BJ (cell line): Measurements from ENCODE around the gene NPAS3. TPM values are rescaled to one million over a fixed set of nuclear protein-coding genes. Genes with fewer than 3 reads are reported as not detected.

ENCODE experiments used
- CTCF ChIA-PET: fragments of 350-600 bp; formaldehyde crosslinking; extraction: SDS; loops from one replicate; lab custom pipeline; 2021; ENCODE audit warnings: antibody characterized with exemption, inconsistent platforms; lab: Yijun Ruan, JAX
- POLR2A ChIA-PET: fragments of 300-600 bp; sonication (Branson Sonifier 250); formaldehyde crosslinking; extraction: SDS; loops from one replicate; lab custom pipeline; 2021; ENCODE audit warnings: antibody characterized with exemption; lab: Charles Lee
- DNase-seq: peaks from one replicate; pipeline ENCODE4 v3.0.0-alpha.2; 2011; ENCODE audit warnings: low read depth
- H3K27me3 ChIP-seq: 2 replicates; pipeline ENCODE4 v1.6.0; 2011; ENCODE audit warnings: low read length; ENCODE audit not compliant: control insufficient read depth, insufficient read depth
- H3K36me3 ChIP-seq: 2 replicates; pipeline ENCODE4 v1.5.1; 2011; ENCODE audit warnings: low read length; ENCODE audit not compliant: control insufficient read depth, insufficient read depth
- H3K4me3 ChIP-seq: 2 replicates; pipeline ENCODE4 v1.5.1; 2011; ENCODE audit warnings: low read depth, mild to moderate bottlenecking, control low read depth, low read length
- polyA plus RNA-seq: library from polyadenylated mRNA; depleted of rRNA; stranded (reverse); fragments of >200 nt; gene quantifications from 2 replicates; pipeline ENCODE4 v1.2.3, GENCODE V29; 2011
- TF ChIP-seq, protein P1 (sequence below): IDR thresholded peaks from 2 replicates; pipeline ENCODE4 v1.5.1; 2011; ENCODE audit warnings: low read depth, mild to moderate bottlenecking, control low read depth, inconsistent platforms, low read length, moderate library complexity; ENCODE audit not compliant: insufficient read depth

NPAS3 gene
- polyA plus RNA-seq, 1 experiment, result 0.09 TPM

DNA sequence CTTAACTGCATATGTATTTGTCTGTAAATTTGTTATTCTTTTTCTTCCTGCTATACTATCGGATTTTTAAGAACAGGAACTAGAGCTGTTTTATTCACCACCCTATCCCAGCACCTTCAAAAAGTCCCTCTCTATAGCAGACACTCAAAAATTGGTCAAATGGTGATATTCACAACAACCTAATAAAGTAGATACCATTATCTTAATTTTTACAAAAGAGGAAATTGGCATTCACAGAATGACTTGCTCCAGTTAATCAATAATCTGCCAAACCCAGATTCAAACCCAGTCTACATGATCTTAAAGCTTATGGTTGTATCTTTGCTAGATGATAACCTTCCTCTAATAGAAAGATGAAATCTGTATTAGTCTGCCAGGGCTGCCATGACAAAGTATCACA is 585.6 kb downstream of the NPAS3 start:
- TF ChIP-seq, protein P1, sequence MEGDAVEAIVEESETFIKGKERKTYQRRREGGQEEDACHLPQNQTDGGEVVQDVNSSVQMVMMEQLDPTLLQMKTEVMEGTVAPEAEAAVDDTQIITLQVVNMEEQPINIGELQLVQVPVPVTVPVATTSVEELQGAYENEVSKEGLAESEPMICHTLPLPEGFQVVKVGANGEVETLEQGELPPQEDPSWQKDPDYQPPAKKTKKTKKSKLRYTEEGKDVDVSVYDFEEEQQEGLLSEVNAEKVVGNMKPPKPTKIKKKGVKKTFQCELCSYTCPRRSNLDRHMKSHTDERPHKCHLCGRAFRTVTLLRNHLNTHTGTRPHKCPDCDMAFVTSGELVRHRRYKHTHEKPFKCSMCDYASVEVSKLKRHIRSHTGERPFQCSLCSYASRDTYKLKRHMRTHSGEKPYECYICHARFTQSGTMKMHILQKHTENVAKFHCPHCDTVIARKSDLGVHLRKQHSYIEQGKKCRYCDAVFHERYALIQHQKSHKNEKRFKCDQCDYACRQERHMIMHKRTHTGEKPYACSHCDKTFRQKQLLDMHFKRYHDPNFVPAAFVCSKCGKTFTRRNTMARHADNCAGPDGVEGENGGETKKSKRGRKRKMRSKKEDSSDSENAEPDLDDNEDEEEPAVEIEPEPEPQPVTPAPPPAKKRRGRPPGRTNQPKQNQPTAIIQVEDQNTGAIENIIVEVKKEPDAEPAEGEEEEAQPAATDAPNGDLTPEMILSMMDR, result no peak
- POLR2A ChIA-PET, result no interaction called here
- H3K36me3 ChIP-seq, result no peaks in the 10 kb centered on the region
- no peak overlapping the region for H3K4me3 ChIP-seq
- DNase-seq, result no peak
- CTCF ChIA-PET, result no interaction called here
- no peaks in the 10 kb centered on the region for H3K27me3 ChIP-seq

DNA sequence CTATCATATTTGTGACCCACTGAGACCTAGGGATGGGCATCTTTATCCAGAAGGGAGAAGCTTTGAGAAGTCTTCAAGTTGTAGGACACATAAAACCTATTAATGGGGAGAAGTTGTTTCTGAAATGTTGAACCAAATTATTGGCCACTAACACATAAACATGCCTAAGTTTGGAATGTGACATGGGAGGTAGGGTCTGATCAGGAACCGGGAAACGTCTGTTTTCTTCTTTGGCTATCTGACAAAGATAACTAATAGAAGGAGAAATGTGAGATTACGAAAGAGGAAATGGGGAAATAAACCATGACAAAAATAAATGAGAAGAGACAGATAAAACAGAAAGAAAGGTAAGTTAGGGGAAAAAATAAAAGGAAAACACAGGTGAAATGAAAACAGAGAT is 586.9 kb downstream of the NPAS3 start:
- Histone ChIP-seq H3K27me3 (no peaks in the 10 kb centered on the region), H3K4me3 (no peak overlapping the region), H3K36me3 (no peaks in the 10 kb centered on the region)
- ChIA-PET CTCF (no interaction called here), POLR2A (no interaction called here)
- no peak for DNase-seq
- TF ChIP-seq, protein P1, result no peak

DNA sequence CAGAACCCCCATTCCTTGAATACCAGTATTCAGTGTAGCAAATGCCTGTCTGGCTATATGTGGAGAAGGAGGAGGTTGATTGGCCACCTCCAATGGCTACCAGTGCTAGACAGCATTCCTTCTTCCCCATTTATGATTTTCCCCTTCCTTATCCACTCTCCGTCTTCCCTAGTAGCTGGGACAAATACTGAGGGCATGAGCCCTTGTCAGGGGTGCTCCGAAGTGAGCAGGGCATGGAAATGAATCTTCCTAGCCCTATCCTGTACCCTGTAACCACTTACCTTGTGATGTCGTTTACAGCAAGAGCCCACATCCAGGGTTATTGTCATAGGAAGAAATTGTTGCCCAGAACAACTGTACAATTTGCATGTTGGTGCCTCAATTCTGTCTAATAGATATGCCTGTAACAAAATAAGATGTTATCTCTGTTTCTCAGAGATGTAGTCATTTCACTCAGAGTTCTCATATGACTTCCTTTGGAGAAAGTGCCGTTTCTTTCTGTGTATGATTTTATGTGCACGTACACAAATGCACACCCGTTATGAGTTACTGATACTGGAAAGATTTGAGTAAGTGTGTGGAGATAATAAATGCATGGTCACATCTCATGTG is 588.5 kb downstream of the NPAS3 start:
- TF ChIP-seq, protein P1, result no peak
- ChIA-PET POLR2A (no interaction called here), CTCF (interaction anchor here (1.6 kb wide), 1 partner anchor 11 kb away, joined by 3 read pairs; no protein-coding TSS in a partner anchor)
- Histone ChIP-seq H3K36me3 (no peaks in the 10 kb centered on the region), H3K4me3 (no peak overlapping the region), H3K27me3 (no peaks in the 10 kb centered on the region)
- DNase-seq, result no peak

DNA sequence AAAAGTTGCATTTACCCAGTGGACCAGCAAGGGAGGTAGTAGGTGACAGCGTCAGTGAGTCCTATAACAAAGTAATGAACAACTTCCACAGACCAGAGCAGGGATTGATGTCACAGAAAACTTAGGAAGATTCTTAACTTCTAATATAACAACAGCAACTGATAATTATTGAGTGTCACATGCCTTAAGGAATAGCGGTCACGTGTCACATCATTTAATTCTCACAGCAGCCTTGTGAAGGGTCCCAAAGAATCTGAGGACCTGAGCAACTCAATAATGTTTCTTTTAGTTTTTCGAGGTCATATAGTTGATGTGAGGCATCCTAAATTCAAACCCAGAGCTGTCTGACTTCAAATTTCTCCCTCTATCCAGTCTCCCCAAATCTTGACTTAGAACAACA is 590.0 kb downstream of the NPAS3 start:
- CTCF ChIA-PET, result no interaction called here
- Histone ChIP-seq H3K27me3 (no peaks in the 10 kb centered on the region), H3K36me3 (no peaks in the 10 kb centered on the region), H3K4me3 (no peak overlapping the region)
- TF ChIP-seq, protein P1, result no peak
- POLR2A ChIA-PET, result no interaction called here
- DNase-seq, result no peak

DNA sequence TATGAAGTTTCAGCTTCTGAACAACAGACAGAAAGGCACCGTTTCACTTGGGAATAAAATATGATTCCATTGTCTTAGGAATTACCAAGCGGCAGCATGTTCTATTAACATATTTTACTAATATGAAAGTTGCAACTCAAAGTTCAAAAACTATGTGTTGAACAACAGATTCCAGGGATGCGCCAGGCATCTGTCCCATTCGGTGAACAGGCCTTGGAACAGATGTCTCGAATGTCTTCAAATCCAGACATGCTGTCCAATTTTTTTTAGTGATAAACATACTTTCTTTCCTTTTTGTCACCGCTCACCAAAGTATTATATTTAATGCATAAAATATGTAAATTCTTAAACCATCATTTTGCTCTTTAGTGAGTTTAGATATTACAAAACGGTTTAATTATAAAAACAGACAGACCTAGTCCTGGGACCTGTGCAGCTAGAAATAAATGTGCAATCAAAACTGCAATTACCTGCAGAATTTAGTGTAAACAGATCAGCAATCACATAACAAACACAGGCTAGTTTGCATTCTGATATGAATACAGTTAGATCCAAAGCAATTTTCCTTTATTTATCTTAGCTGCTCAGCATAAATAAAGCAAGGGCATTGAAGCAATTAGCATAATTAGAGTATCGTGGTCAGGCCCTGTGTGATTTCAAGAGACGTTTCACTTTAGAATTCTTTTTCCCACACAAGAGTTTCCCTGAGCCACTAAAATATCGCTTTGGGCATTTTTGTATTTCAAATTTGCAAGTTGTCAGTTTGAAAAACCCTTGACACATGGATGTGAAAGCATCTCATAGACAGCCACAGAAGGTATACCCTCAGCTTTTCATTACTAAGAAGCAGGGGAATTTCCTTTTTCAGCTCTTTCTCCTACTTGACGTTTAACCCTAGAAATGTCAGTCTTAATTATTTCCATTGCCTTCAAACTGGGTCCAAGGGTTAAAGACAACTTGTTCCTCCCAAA is 591.4 kb downstream of the NPAS3 start:
- H3K27me3 ChIP-seq, result no peaks in the 10 kb centered on the region
- no peaks in the 10 kb centered on the region for H3K36me3 ChIP-seq
- TF ChIP-seq, protein P1, result no peak
- DNase-seq, result no peak
- H3K4me3 ChIP-seq, result no peak overlapping the region
- CTCF ChIA-PET, result interaction anchor here (0.8 to 1.3 kb wide), 2 partner anchors 10 to 19 kb away, joined by 3 read pairs; no protein-coding TSS in a partner anchor
- POLR2A ChIA-PET, result no interaction called here
